HG03565 (cell line): ENCODE results near the gene NUP153.
"Not testable (repeated sequence)": the region's sequence is repeated elsewhere in the genome, so short reads cannot be mapped to it uniquely, and the experiment has no call there.

ENCODE experiments used
- ATAC-seq: cut with Tn5 transposase; IDR thresholded peaks from one replicate; pipeline ENCODE4 v1.9.1; 2021; ENCODE audit warnings: mild to moderate bottlenecking, moderate library complexity; ENCODE audit not compliant: unreplicated experiment

NUP153 gene

GRCh38 chr6:17621003-17621402, 85.7 kb downstream of the NUP153 start:
- ATAC-seq: peak; percentile 82

GRCh38 chr6:17615794-17616193, 90.9 kb downstream of the NUP153 start:
- no peak for ATAC-seq

GRCh38 chr6:17612048-17612447, 94.7 kb downstream of the NUP153 start:
- no peak for ATAC-seq

- ATAC-seq: no peak
Observed at GRCh38 chr6:17610835-17611234, 95.9 kb downstream of the NUP153 start.

- no peak for ATAC-seq
Observed at GRCh38 chr6:17606606-17607005, 100.1 kb downstream of the NUP153 start.

- ATAC-seq: no peak
Observed at GRCh38 chr6:17602888-17603287, 103.8 kb downstream of the NUP153 start.

- no peak for ATAC-seq
Observed at GRCh38 chr6:17601386-17601703, 105.4 kb downstream of the NUP153 start.

GRCh38 chr6:17600527-17601385, 106.0 kb downstream of the NUP153 start:
- peak; percentile 33 for ATAC-seq

- peak; percentile 74 for ATAC-seq
Observed at GRCh38 chr6:17599877-17600526, 106.7 kb downstream of the NUP153 start, which contains the start of gene FAM8A1. TSS of gene FAM8A1 (plus strand) at chr6:17600302. CDS start at chr6:17600410, 108 bp downstream.

GRCh38 chr6:17596085-17596484, 110.6 kb downstream of the NUP153 start:
- ATAC-seq: no peak

GRCh38 chr6:17593246-17593645, 113.5 kb downstream of the NUP153 start:
- no peak for ATAC-seq

GRCh38 chr6:17591287-17591686, 115.4 kb downstream of the NUP153 start:
- no peak for ATAC-seq

GRCh38 chr6:17589406-17590096, 117.2 kb downstream of the NUP153 start:
- ATAC-seq: peak; percentile 61

- no peak for ATAC-seq
Observed at GRCh38 chr6:17588011-17588410, 118.7 kb downstream of the NUP153 start.

- ATAC-seq: not testable (repeated sequence)
Observed at GRCh38 chr6:17586623-17587022, 120.1 kb downstream of the NUP153 start.

GRCh38 chr6:17585766-17586490, 120.8 kb downstream of the NUP153 start:
- ATAC-seq: no peak

- peak; percentile 36 for ATAC-seq
Observed at GRCh38 chr6:17584241-17584803, 122.4 kb downstream of the NUP153 start.

- no peak for ATAC-seq
Observed at GRCh38 chr6:17583811-17584210, 122.9 kb downstream of the NUP153 start.

GRCh38 chr6:17581282-17581681, 125.4 kb downstream of the NUP153 start:
- ATAC-seq: not testable (repeated sequence)

- ATAC-seq: no peak
Observed at GRCh38 chr6:17580518-17581048, 126.1 kb downstream of the NUP153 start.
